Effector memory CD8-positive, alpha-beta T cell (primary cell): ENCODE data around the gene OR1F1.
"Not testable (repeated sequence)": the region's sequence is repeated elsewhere in the genome, so short reads cannot be mapped to it uniquely, and the experiment has no call there.

Experiments
- ATAC-seq: fragments of 150-1000 bp; cut with Tn5 transposase; replicated peaks from 2 replicates; pipeline ENCODE4 v1.10.0; 2021; ENCODE audit warnings: mild to moderate bottlenecking, moderate library complexity
- DNase-seq, 3 experiments: peaks; one replicate each; pipeline ENCODE4 v3.0.0; 2021
- H3K27ac Mint-ChIP-seq, 2 donors: one replicate each; pipeline ENCODE4 v1.8.0; 2022; ENCODE audit warnings: mild to moderate bottlenecking in 2 of 2, mixed read lengths in 2 of 2, moderate library complexity in 2 of 2
- H3K27me3 Mint-ChIP-seq, 2 donors: one replicate each; pipeline ENCODE4 v1.8.0; 2022; ENCODE audit warnings: mixed read lengths in 2 of 2
- H3K36me3 Mint-ChIP-seq: one replicate; pipeline ENCODE4 v1.8.0; 2022; ENCODE audit warnings: mild to moderate bottlenecking, moderate library complexity, mixed read lengths; ENCODE audit not compliant: insufficient read depth
- H3K4me1 Mint-ChIP-seq, 2 donors: one replicate each; pipeline ENCODE4 v1.8.0; 2022; ENCODE audit warnings: low read depth in 2 of 2, mixed read lengths in 2 of 2
- H3K4me3 Mint-ChIP-seq, 2 donors: one replicate each; pipeline ENCODE4 v1.8.0; 2022; ENCODE audit warnings: mild to moderate bottlenecking in 2 of 2, mixed read lengths in 2 of 2, moderate library complexity in 2 of 2
- H3K9me3 Mint-ChIP-seq, 2 donors: one replicate each; pipeline ENCODE4 v1.8.0; 2022; ENCODE audit warnings: mixed read lengths in 2 of 2
- total RNA-seq, 9 experiments: gene quantifications; one replicate each; lab custom pipeline; 2026; lab: John Stamatoyannopoulos, UW

Gene OR1F1
- total RNA-seq, result 0 to 0.25 (median 0) reads per million in 9 experiments

DNA sequence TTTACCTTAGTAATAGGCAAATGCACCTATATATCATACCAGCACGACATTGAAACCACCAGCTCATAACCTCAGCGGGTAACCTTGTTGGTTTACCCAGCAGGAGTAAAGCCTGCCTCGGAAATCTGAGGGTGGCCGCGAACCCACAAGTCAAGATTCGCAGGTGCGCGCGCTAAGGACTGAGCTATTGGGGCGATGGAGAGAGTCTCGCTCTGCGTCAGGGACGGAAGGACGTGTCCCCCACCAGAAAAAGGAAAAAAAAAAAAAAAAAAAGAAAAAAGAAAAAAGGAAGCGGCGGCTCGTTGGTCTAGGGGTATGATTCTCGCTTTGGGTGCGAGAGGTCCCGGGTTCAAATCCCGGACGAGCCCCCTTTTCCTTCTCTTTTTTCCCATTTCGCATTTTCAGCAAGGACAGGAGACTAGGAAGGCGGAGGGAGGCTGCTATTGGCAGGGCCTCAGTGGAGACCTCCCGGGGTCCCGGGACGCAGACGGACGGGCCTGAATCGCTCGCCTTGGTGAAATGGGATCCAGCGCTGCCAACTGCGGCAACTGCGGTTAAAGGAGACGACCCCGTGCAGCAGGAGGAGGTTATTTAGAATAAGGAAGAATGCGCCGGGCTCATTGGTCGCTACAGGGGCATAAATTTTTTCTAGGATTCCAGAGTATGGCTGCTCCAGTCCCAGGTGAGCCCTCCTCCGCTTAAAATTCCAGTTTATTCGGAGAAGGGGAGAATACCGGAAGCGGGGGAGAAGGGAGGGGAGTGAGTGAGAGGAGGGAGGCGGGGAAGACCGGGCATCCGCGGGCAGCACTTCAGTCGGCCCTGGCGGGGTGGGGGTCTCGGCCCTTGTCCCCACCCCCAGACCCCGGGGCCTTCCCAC lies at the start of gene OR1F1:
Gene OR1F1, plus strand, starts transcription at position 407 of the 877 bp plus-strand sequence.
- Mint-ChIP-seq H3K9me3 (peaks cover 4 to 9% of the 10 kb centered on the region in 2 donors), H3K4me3 (peak within 1 kb of the TSS; percentile 84 to 85), H3K4me1 (peaks cover 50 to 52% of the 10 kb centered on the region in 2 donors), H3K27me3 (peaks cover 61 to 87% of the 10 kb centered on the region in 2 donors), H3K27ac (peak within 1 kb of the TSS; percentile 42 to 92), H3K36me3 (peaks cover 66% of the 10 kb centered on the region)
- ATAC-seq (peak; percentile 73), DNase-seq (peak; percentile 51 to 64 (median 54))

DNA sequence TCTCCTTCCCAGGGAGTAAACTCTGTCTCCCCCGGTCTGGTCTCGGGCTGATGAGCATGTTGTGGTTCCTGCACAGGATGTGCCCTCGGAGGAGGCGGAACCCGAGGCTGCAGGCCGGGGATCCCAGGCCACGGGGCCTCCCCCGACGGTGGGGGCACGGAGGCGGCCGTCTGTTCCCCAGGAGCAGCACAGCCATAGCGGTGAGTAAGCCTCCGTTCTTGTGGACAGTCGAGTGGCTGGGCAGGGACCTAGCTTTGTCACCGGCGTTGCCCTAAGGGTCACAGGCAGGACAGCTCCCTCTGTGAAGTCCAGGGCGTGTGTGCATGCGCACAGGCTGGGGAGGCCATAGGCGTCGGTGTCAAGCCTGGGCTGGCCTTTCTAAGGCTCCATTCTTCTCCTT lies 49.7 kb upstream of the OR1F1 start:
- Mint-ChIP-seq H3K9me3 (no peaks in the 10 kb centered on the region), H3K36me3 (peaks cover 29% of the 10 kb centered on the region), H3K4me3 (no peak overlapping the region), H3K4me1 (peaks cover 14 to 20% of the 10 kb centered on the region in 2 donors), H3K27me3 (no peaks in the 10 kb centered on the region), H3K27ac (no peak overlapping the region)
- DNase-seq, result no peak
- ATAC-seq, result no peak

DNA sequence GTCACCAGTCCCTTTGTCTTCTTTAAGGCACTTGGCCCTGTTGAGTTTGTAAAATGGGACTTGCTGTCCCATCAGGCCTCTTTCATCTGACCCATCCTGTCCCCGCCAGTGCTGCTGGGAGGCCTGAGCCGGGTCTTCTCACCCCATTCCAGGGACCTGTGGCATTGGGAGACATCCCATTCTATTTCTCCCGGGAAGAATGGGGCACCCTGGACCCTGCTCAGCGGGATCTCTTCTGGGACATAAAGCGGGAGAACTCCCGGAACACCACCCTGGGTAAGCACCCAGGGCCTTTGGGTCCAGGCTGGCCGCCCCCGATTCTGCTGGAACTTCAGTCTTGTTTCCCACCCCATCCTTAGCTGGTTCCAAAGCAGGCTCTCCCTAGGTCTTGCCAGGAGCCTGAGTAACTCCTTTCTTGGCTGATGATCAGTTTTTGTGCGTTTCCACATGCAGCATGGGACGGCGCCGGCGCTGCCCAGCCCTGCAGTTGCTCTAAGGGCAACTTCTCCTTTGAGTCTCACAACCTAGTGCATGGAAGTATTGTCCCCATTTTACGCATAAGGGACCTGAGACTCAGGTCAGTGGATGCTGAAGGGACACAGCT lies 49.1 kb upstream of the OR1F1 start:
- ATAC-seq, result no peak
- no peak overlapping the region for H3K4me3 Mint-ChIP-seq

DNA sequence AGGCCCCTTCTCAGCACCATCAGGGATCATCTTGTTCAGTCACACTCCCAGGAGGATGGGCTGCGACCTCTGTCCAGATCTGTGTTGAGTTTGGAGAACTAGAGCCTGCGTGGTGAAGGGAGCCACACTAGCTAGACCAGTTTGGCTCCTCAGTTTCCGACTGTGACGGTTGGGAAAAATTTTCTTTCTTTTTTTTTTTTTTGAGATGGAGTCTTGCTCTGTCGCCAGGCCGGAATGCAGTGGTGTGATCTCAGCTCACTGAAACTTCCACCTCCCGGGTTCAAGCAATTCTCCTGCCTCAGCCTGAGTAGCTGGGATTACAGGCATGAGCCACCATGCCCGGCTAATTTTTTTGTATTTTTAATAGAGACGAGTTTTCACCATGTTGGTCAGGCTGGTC lies 48.4 kb upstream of the OR1F1 start:
- Mint-ChIP-seq H3K36me3 (peaks cover 27% of the 10 kb centered on the region), H3K4me1 (peaks cover 9 to 15% of the 10 kb centered on the region in 2 donors)
- DNase-seq, ATAC-seq, H3K4me3 Mint-ChIP-seq, H3K27ac Mint-ChIP-seq, H3K9me3 Mint-ChIP-seq, H3K27me3 Mint-ChIP-seq: not testable (repeated sequence)

More for the DNA sequence above, 49.1 kb upstream of the OR1F1 start:
- DNase-seq, result no peak
- H3K27me3 Mint-ChIP-seq, result no peaks in the 10 kb centered on the region
- H3K4me1 Mint-ChIP-seq, result peaks cover 12 to 17% of the 10 kb centered on the region in 2 donors
- H3K36me3 Mint-ChIP-seq, result peaks cover 29% of the 10 kb centered on the region
- H3K9me3 Mint-ChIP-seq, result no peaks in the 10 kb centered on the region
- no peak overlapping the region for H3K27ac Mint-ChIP-seq

DNA sequence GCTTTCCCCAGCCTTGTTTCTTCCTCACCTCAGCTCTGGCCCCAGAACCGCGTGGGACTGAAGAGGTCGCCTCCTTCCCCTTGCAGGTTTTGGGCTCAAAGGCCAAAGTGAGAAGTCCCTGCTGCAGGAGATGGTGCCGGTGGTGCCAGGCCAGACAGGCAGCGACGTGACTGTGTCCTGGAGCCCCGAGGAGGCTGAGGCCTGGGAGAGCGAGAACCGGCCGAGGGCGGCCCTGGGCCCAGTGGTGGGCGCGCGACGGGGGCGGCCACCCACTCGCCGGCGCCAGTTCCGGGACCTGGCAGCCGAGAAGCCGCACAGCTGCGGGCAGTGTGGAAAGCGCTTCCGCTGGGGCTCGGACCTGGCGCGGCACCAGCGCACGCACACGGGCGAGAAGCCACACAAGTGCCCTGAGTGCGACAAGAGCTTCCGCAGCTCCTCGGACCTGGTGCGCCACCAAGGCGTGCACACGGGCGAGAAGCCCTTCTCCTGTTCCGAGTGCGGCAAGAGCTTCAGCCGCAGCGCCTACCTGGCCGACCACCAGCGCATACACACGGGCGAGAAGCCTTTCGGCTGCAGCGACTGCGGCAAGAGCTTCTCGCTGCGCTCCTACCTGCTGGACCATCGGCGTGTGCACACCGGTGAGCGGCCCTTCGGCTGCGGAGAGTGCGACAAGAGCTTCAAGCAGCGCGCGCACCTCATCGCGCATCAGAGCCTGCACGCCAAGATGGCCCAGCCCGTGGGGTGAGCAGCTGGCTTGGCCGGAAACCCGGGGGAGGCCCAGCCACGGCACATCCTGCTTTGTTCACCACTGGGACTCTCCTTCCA lies 47.2 kb upstream of the OR1F1 start:
- H3K27me3 Mint-ChIP-seq, result no peaks in the 10 kb centered on the region
- no peaks in the 10 kb centered on the region for H3K9me3 Mint-ChIP-seq
- no peak for ATAC-seq
- no peak overlapping the region for H3K27ac Mint-ChIP-seq
- H3K36me3 Mint-ChIP-seq, result peaks cover 19% of the 10 kb centered on the region
- DNase-seq, result no peak
- peaks cover 3 to 10% of the 10 kb centered on the region in 2 donors for H3K4me1 Mint-ChIP-seq
- no peak overlapping the region for H3K4me3 Mint-ChIP-seq

DNA sequence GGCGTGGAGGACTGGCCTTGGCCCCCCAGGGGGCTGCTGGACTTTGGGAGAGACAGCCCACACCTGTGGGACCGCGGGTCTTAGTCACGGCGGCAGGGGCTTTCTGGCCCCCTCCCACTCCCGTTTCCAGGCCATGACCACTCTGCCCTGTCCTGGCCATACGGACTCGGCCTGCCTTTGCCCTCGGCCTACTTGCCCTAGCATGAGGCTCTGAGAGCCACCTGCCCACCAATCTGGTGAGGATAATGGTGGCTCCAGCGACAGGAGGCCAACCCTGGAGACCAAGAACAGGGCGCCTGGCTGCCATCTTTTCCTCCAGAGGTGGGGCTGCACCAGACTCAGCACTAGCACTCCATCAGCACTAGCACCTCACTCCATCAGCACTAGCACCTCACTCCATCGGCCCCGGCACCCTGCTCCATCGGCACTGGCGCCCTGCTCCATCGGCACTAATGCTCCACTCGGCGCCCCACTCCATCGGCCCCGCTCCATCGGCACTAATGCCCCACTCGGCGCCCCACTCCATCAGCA lies 46.2 kb upstream of the OR1F1 start:
- H3K4me1 Mint-ChIP-seq, result peaks cover 0 to 9% of the 10 kb centered on the region in 2 donors
- H3K27ac Mint-ChIP-seq, result no peak overlapping the region
- peaks cover 19% of the 10 kb centered on the region for H3K36me3 Mint-ChIP-seq
- no peak overlapping the region for H3K4me3 Mint-ChIP-seq
- DNase-seq, result no peak
- no peaks in the 10 kb centered on the region for H3K27me3 Mint-ChIP-seq
- H3K9me3 Mint-ChIP-seq, result no peaks in the 10 kb centered on the region
- ATAC-seq, result no peak

DNA sequence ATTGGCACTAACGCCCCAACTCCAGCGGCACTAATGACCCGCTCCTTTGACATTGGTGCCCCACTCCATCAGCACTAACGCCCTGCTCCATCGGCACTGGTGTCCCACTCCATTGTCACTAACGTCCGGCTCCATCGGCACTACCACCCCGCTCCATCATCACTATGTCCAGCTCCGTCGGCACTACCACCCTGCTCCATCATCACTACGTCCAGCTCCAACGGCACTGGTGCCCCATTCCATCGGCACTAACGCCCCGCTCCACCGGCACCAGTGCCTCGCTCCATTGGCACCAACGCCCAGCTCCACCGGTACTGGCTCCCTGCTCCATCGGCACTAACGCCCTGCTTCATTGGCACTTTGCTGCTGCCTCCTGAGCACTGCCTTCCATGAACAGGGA lies 45.7 kb upstream of the OR1F1 start:
- DNase-seq (no peak), ATAC-seq (no peak)
- Mint-ChIP-seq H3K27me3 (no peaks in the 10 kb centered on the region), H3K9me3 (no peaks in the 10 kb centered on the region), H3K4me3 (no peak overlapping the region), H3K27ac (peak overlapping the region in 1 of 2 donors; percentile 23), H3K4me1 (peaks cover 0 to 7% of the 10 kb centered on the region in 2 donors), H3K36me3 (peaks cover 19% of the 10 kb centered on the region)

DNA sequence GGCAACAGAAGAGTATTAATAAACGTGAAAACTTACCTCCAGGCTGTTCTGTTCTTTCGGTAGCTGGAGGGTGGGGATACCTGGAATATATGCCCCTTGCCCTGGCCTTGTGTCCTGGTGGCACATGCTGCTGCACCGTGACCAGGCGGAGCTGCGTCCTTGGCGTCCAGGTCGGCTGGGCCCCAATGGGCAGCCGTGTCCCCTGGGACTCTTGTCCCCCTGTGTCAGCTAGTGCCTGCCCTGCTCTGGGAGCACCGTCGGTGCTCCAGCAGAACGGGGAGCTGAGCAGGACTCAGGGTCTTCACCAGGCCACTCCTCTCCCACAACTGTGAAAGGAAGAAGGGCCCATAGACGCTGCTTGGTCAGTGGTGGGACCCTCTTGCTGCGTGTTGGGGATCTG lies 45.2 kb upstream of the OR1F1 start:
- no peaks in the 10 kb centered on the region for H3K9me3 Mint-ChIP-seq
- peaks cover 0 to 7% of the 10 kb centered on the region in 2 donors for H3K4me1 Mint-ChIP-seq
- peak overlapping the region in 1 of 2 donors; percentile 23 for H3K27ac Mint-ChIP-seq
- no peak for DNase-seq
- H3K27me3 Mint-ChIP-seq, result no peaks in the 10 kb centered on the region
- peaks cover 19% of the 10 kb centered on the region for H3K36me3 Mint-ChIP-seq
- no peak for ATAC-seq
- H3K4me3 Mint-ChIP-seq, result no peak overlapping the region

DNA sequence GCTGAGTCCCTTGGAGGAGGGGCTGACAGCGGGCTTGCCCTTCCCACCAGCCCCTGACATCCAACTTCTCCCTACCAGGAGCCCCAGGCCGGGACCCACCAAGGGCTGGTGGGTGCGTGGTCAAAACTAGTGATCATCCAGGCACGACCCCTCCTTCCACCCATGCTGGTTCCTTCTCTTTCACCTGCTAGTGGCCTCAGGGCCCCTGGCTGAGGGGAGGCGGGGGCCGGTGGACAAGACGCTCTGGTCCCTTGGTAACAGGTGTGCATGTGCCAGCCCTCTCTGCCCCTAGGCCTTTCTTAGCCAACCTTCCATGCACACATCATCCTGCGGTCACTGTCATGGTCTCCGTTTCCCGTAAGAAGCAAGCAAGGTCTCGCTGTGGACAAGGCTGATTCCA lies 44.8 kb upstream of the OR1F1 start:
- no peaks in the 10 kb centered on the region for H3K9me3 Mint-ChIP-seq
- H3K27me3 Mint-ChIP-seq, result no peaks in the 10 kb centered on the region
- ATAC-seq (no peak), DNase-seq (no peak)
- H3K4me3 Mint-ChIP-seq, result no peak overlapping the region
- H3K4me1 Mint-ChIP-seq, result peaks cover 0 to 7% of the 10 kb centered on the region in 2 donors
- H3K27ac Mint-ChIP-seq, result no peak overlapping the region
- peaks cover 19% of the 10 kb centered on the region for H3K36me3 Mint-ChIP-seq

DNA sequence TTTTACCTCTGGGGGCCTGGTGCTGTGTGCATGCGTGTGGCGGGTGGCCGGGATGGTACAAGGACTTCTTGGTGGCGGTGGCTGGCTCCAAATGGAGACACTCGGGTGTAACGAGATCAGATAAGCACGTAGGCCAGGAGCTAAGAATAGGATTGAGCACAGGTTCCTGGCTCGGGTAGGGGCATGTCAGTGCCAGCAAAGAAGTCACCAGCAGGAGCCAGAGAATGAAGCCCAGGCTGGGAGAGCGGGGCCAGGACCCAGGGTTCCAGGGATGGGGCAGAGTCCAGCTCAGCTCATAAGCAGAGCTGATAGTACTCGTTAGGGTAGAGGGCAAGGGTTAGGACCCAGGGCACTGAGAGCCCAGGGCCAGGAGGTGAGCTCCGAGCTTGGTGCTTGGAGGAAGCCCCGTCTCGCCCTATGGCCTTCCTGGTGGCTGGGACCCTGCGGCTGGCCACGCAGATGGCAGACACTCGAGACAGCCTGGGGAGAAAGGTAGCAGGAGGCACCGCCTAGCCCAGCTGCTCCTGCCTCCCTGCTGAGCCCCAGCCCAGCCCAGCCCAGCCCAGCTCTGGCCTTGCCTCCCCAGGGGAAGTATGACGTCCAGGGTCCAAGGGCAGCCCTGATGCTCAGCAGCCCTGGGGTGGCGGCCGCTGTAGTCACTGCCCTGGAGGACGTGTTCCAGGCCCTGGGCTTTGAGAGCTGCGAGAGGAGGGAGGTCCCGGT lies 44.2 kb upstream of the OR1F1 start:
- H3K9me3 Mint-ChIP-seq, result no peaks in the 10 kb centered on the region
- H3K27ac Mint-ChIP-seq, result no peak overlapping the region
- peaks cover 0 to 7% of the 10 kb centered on the region in 2 donors for H3K4me1 Mint-ChIP-seq

DNA sequence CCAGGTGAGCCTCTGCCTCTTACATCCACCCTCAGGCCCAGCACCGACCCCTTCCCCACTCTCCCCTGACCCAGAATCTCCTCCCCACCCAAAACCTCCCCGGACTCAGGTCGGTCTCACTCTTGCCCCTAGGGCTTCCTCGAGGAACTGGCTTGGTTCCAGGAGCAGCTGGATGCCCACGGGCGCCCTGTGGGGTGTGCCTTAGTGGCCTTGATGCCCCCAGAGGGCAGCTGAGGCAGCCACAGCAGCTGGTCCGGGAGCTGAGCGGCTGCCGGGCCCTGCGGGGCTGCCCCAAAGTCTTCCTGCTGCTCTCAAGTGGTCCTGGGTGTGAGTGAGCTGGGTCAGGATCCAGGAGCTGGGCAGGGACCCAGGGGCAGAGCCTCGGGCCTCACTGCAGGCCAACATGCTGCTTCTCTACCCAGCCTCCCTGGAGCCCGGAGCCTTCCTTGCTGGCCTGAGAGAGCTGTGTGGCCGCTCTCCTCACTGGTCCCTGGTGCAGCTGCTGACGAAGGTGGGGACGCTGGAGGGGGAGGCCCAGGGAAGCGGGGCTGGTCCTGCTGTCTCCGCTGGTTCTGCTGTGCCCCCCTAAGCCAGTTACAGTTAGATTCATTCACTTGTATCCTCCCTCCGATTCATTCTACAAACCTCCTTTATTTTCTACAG lies 43.6 kb upstream of the OR1F1 start:
- Mint-ChIP-seq H3K4me3 (no peak overlapping the region), H3K27ac (no peak overlapping the region), H3K4me1 (peaks cover 0 to 10% of the 10 kb centered on the region in 2 donors), H3K9me3 (no peaks in the 10 kb centered on the region), H3K36me3 (peaks cover 30% of the 10 kb centered on the region), H3K27me3 (no peaks in the 10 kb centered on the region)
- ATAC-seq, result no peak
- no peak for DNase-seq

More for the DNA sequence above, 44.2 kb upstream of the OR1F1 start:
- H3K4me3 Mint-ChIP-seq, result no peak overlapping the region
- peaks cover 23% of the 10 kb centered on the region for H3K36me3 Mint-ChIP-seq
- DNase-seq (no peak), ATAC-seq (no peak)
- no peaks in the 10 kb centered on the region for H3K27me3 Mint-ChIP-seq

DNA sequence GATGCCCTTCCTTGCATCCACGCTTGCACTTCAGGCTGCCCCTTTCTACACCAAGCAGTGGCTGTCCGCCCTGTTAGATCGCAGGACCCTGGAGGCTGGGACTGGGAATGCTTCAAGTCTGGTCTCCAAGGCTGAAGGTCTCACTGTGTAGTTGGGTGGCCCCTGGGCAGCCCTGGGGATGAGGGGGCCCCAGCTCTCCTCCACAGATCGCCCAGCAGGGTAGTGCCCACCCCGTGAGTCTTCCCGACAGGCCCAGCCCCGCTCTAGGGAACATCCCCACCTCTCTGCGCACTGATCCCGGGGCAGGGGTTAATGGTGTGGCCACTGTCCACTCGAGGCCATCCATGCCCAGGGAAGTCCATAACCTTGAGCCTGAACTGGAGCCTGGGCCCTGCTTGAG lies 42.9 kb upstream of the OR1F1 start:
- H3K27ac Mint-ChIP-seq, result no peak overlapping the region
- no peak for DNase-seq
- no peaks in the 10 kb centered on the region for H3K27me3 Mint-ChIP-seq
- H3K9me3 Mint-ChIP-seq, result no peaks in the 10 kb centered on the region
- H3K4me3 Mint-ChIP-seq, result no peak overlapping the region
- peaks cover 32% of the 10 kb centered on the region for H3K36me3 Mint-ChIP-seq
- peaks cover 3 to 15% of the 10 kb centered on the region in 2 donors for H3K4me1 Mint-ChIP-seq
- no peak for ATAC-seq
